NCI-H1105 treated with DMSO at 0.1 percent for 48 hours (cell line): ENCODE measurements around the gene EFHC1.

Experiments used
- DNase-seq: peaks from one replicate; lab custom pipeline; 2025; lab: John Stamatoyannopoulos, UW

Gene EFHC1

GRCh38 chr6:52555518-52556233 lies 135.5 kb downstream of the EFHC1 start:
- no peak for DNase-seq

GRCh38 chr6:52557389-52558265 lies 137.5 kb downstream of the EFHC1 start:
- DNase-seq: no peak

GRCh38 chr6:52558266-52559000 lies 138.3 kb downstream of the EFHC1 start:
- DNase-seq: no peak

- no peak for DNase-seq
These were observed 140.3 kb downstream of the EFHC1 start for GRCh38 chr6:52560462-52560861.

- no peak for DNase-seq
These were observed 142.8 kb downstream of the EFHC1 start for GRCh38 chr6:52562911-52563310.

- DNase-seq: no peak
These were observed 144.7 kb downstream of the EFHC1 start for GRCh38 chr6:52564856-52565255.

- no peak for DNase-seq
These were observed 146.1 kb downstream of the EFHC1 start for GRCh38 chr6:52566201-52566600.

GRCh38 chr6:52566853-52567279 lies 146.7 kb downstream of the EFHC1 start:
- DNase-seq: no peak

- DNase-seq: no peak
These were observed 148.2 kb downstream of the EFHC1 start for GRCh38 chr6:52568320-52568719.

GRCh38 chr6:52570291-52570700 lies 150.2 kb downstream of the EFHC1 start:
- peak; percentile 66 for DNase-seq

- no peak for DNase-seq
These were observed 151.1 kb downstream of the EFHC1 start for GRCh38 chr6:52571099-52571755.

GRCh38 chr6:52572536-52572935 lies 152.4 kb downstream of the EFHC1 start:
- no peak for DNase-seq

- no peak for DNase-seq
These were observed 153.2 kb downstream of the EFHC1 start for GRCh38 chr6:52573295-52573694.
